Measurements from ENCODE around the gene ORMDL3. TPM values are rescaled to one million over a fixed set of nuclear protein-coding genes. Genes with fewer than 3 reads are reported as not detected.

Gene ORMDL3
- polyA plus RNA-seq, 1 experiment: 45.6 TPM

DNA sequence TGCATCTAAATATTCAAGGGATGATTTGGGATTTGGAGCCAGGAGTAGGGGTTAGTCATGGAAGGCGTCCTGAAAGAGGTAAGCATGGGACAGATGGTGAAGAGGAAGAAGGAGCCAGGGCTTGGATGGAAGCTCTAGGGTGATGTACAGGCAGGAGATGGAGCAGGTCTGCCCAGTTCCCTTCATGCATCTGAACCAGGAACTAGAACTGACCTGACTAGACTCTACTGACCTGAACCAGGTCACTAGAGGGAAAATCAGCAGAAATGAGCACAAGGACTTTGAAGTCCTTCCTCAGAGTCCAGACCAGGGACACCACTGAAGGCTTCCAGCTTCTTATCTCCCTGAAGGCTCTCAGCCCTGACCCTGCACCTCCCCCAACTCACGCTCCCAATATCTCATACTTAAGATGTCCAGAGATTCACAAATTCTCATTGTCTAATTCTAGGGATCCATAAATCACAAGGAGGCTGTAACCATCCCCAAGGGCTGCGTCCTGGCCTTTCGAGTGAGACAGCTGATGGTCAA, 43.7 kb upstream of the ORMDL3 start:
- Histone ChIP-seq H3K9me3 (ENCODE audit: control insufficient read depth, insufficient read depth, low read length) (no peaks in the 10 kb centered on the region), H3K4me3 (ENCODE audit: low read depth, low read length) (no peak overlapping the region), H3K27ac (ENCODE audit: low read depth, low read length) (no peak overlapping the region), H3K27me3 (ENCODE audit: control insufficient read depth, insufficient read depth, low read length) (peaks cover 13% of the 10 kb centered on the region)
- no peak for TF ChIP-seq CTCF (IDR thresholded peaks at IDR 0.05; ENCODE audit: low read depth, low read length)
- CTCF ChIA-PET: interaction anchor here (1.5 to 2.9 kb wide), 3 partner anchors 9 to 32 kb away, joined by 3 to 11 read pairs (median 5); no protein-coding TSS in a partner anchor
- POLR2A ChIA-PET: no interaction called here
- no peak for DNase-seq (ENCODE audit: low read depth, low spot score)

GRCh38 chr17:39970157-39970692, 42.8 kb upstream of the ORMDL3 start:
- DNase-seq (ENCODE audit: low read depth, low spot score): no peak
- CTCF ChIA-PET: interaction anchor here (1.7 to 2.9 kb wide), 2 partner anchors 10 to 11 kb away, joined by 5 to 11 read pairs; no protein-coding TSS in a partner anchor
- no peaks in the 10 kb centered on the region; the same call in 1 of the 2 replicates for H3K9me3 ChIP-seq (ENCODE audit: control insufficient read depth, insufficient read depth, low read length)
- no peak for TF ChIP-seq CTCF (IDR thresholded peaks at IDR 0.05; ENCODE audit: low read depth, low read length)
- H3K4me3 ChIP-seq (ENCODE audit: low read depth, low read length): no peak overlapping the region
- no peak overlapping the region for H3K27ac ChIP-seq (ENCODE audit: low read depth, low read length)
- H3K27me3 ChIP-seq (ENCODE audit: control insufficient read depth, insufficient read depth, low read length): peaks cover 17% of the 10 kb centered on the region
- POLR2A ChIA-PET: interaction anchor here (1.3 kb wide), 1 partner anchor 9 kb away, joined by 5 read pairs; no protein-coding TSS in a partner anchor

DNA sequence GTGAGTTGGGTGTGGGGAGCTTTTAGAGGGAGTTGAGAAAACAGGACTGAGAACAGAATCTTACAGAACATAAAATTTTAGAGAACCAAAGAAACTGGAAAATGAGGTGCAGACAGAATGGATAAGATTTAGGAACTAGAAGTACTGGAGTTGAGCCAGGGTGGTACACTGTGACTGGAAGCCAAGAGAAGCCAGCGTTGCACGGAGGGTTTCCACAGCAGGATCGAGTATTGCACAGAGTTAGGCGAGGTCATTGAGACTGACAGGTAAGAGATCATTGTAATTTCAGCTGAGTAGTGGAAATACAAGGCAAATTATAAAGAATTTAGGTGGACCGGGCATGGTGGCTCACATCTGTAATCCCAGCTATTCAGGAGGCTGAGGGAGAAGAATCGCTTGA, 42.0 kb upstream of the ORMDL3 start:
- POLR2A ChIA-PET: interaction anchor here (1.3 kb wide), 1 partner anchor 10 kb away, joined by 5 read pairs; no protein-coding TSS in a partner anchor

DNA sequence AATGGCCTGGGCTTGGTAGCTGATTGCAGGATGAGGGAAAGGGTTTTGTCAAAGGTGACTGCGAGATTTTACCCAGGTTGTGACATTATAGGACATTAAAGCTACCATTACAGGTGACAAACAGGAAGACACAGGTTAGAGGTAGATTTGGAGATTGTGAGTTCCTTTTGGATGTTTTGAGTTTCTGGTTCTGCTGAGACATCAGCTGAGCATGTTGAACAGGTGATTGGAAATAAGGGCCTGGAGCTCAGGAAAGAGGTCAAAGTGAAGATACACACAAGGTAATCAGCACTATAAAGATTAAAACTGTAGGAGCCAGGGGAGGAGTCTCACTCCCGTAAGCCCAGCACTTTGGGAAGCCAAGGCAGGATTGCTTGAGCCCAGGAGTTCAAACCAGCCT, 41.4 kb upstream of the ORMDL3 start:
- H3K27ac ChIP-seq (ENCODE audit: low read depth, low read length): no peak overlapping the region
- ChIA-PET CTCF (interaction anchor here (0.8 to 1.8 kb wide), 3 partner anchors 11 to 12 kb away, joined by 3 to 4 read pairs (median 3); partner anchors contain the start of gene PSMD3), POLR2A (interaction anchor here (1.3 kb wide), 1 partner anchor 11 kb away, joined by 5 read pairs; no protein-coding TSS in a partner anchor)
- no peak overlapping the region for H3K4me3 ChIP-seq (ENCODE audit: low read depth, low read length)
- H3K27me3 ChIP-seq (ENCODE audit: control insufficient read depth, insufficient read depth, low read length): peaks cover 17% of the 10 kb centered on the region
- H3K9me3 ChIP-seq (ENCODE audit: control insufficient read depth, insufficient read depth, low read length): no peaks in the 10 kb centered on the region; the same call in 1 of the 2 replicates
- TF ChIP-seq CTCF (IDR thresholded peaks at IDR 0.05; ENCODE audit: low read depth, low read length): no peak
- DNase-seq (ENCODE audit: low read depth, low spot score): no peak

More for the DNA sequence above, 42.0 kb upstream of the ORMDL3 start:
- H3K27me3 ChIP-seq (ENCODE audit: control insufficient read depth, insufficient read depth, low read length): peaks cover 17% of the 10 kb centered on the region
- H3K9me3 ChIP-seq (ENCODE audit: control insufficient read depth, insufficient read depth, low read length): no peaks in the 10 kb centered on the region; the same call in 1 of the 2 replicates
- CTCF ChIA-PET: interaction anchor here (1.0 to 1.8 kb wide), 2 partner anchors 10 to 12 kb away, joined by 3 to 4 read pairs; no protein-coding TSS in a partner anchor
- H3K4me3 ChIP-seq (ENCODE audit: low read depth, low read length): no peak overlapping the region
- no peak for DNase-seq (ENCODE audit: low read depth, low spot score)
- no peak overlapping the region for H3K27ac ChIP-seq (ENCODE audit: low read depth, low read length)
- TF ChIP-seq CTCF (IDR thresholded peaks at IDR 0.05; ENCODE audit: low read depth, low read length): no peak

DNA sequence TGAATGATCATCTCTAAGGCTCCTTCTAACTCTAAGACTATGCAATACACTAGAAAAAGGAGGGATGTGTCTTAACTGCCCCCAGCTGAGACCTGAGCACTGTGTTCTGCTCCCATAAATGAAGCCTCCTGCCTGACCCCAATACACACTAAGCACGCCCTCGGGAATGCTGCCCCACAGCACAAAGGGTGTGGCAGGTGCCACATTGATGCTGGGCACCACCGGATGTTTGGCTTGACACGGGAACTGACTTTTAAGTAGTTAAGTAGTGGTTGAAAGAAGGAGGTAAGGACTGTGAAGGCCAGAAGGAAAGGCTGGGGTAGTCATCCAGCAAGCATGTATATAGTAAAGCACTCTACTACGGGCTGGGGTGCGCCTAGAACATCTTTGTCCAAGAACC, 39.4 kb upstream of the ORMDL3 start:
- H3K27me3 ChIP-seq (ENCODE audit: control insufficient read depth, insufficient read depth, low read length): peaks cover 17% of the 10 kb centered on the region
- POLR2A ChIA-PET: no interaction called here

More for the DNA sequence above, 39.4 kb upstream of the ORMDL3 start:
- CTCF ChIA-PET: interaction anchor here (2.5 kb wide), 1 partner anchor 13 kb away, joined by 12 read pairs; the partner anchor contains the start of gene PSMD3
- DNase-seq (ENCODE audit: low read depth, low spot score): no peak
- Histone ChIP-seq H3K9me3 (ENCODE audit: control insufficient read depth, insufficient read depth, low read length) (no peaks in the 10 kb centered on the region; the same call in 1 of the 2 replicates), H3K4me3 (ENCODE audit: low read depth, low read length) (no peak overlapping the region), H3K27ac (ENCODE audit: low read depth, low read length) (no peak overlapping the region)
- no peak for TF ChIP-seq CTCF (IDR thresholded peaks at IDR 0.05; ENCODE audit: low read depth, low read length)

Measured in AG04450 (cell line).